Inflammatory macrophage (primary cell): ENCODE measurements around the gene NPAS1.

Experiments used
- DNase-seq, 2 donors: peaks; one replicate each; pipeline ENCODE4 v3.0.0-alpha.2; 2020 to 2022

NPAS1 gene

GRCh38 chr19:47020132-47020805 is 632 bp downstream of the NPAS1 start:
- no peak for DNase-seq

GRCh38 chr19:47020992-47021496 is 1.4 kb downstream of the NPAS1 start:
- DNase-seq, result peak in 1 of 2 donors; percentile 8

- peak in 1 of 2 donors; percentile 26 for DNase-seq
Observed at GRCh38 chr19:47021536-47022139, 2.0 kb downstream of the NPAS1 start.

GRCh38 chr19:47022140-47022536 is 2.5 kb downstream of the NPAS1 start:
- no peak for DNase-seq

GRCh38 chr19:47022541-47023447 is 3.2 kb downstream of the NPAS1 start:
- no peak for DNase-seq

- DNase-seq, result no peak
Observed at GRCh38 chr19:47023448-47023794, 3.8 kb downstream of the NPAS1 start.

- DNase-seq, result no peak
Observed at GRCh38 chr19:47024502-47024901, 4.9 kb downstream of the NPAS1 start.

- DNase-seq, result no peak
Observed at GRCh38 chr19:47026156-47026555, 6.5 kb downstream of the NPAS1 start.

GRCh38 chr19:47026889-47027288 is 7.3 kb downstream of the NPAS1 start:
- no peak for DNase-seq

GRCh38 chr19:47027586-47028088 is 8.0 kb downstream of the NPAS1 start:
- no peak for DNase-seq

GRCh38 chr19:47028195-47028601 is 8.6 kb downstream of the NPAS1 start:
- DNase-seq, result no peak

GRCh38 chr19:47032171-47032811 is 12.7 kb downstream of the NPAS1 start:
- no peak for DNase-seq

GRCh38 chr19:47035127-47036096 is 15.8 kb downstream of the NPAS1 start:
- peak; percentile 91 for DNase-seq

GRCh38 chr19:47036097-47036651 is 16.5 kb downstream of the NPAS1 start:
- DNase-seq, result peak in 1 of 2 donors; percentile 21

GRCh38 chr19:47037766-47038165 is 18.1 kb downstream of the NPAS1 start:
- DNase-seq, result no peak

- no peak for DNase-seq
Observed at GRCh38 chr19:47039239-47039874, 19.7 kb downstream of the NPAS1 start.

- no peak for DNase-seq
Observed at GRCh38 chr19:47040869-47041268, 21.2 kb downstream of the NPAS1 start.

- DNase-seq, result no peak
Observed at GRCh38 chr19:47044946-47045866, 25.6 kb downstream of the NPAS1 start.

GRCh38 chr19:47045867-47046470 is 26.3 kb downstream of the NPAS1 start:
- DNase-seq, result no peak
